GM21528 (cell line): ENCODE results near the gene SLC2A9.

Experiments used
- ATAC-seq: cut with Tn5 transposase; IDR thresholded peaks from one replicate; pipeline ENCODE4 v1.9.1; 2021; ENCODE audit warnings: mild to moderate bottlenecking, moderate library complexity; ENCODE audit not compliant: unreplicated experiment, low FRiP score

The SLC2A9 gene

DNA sequence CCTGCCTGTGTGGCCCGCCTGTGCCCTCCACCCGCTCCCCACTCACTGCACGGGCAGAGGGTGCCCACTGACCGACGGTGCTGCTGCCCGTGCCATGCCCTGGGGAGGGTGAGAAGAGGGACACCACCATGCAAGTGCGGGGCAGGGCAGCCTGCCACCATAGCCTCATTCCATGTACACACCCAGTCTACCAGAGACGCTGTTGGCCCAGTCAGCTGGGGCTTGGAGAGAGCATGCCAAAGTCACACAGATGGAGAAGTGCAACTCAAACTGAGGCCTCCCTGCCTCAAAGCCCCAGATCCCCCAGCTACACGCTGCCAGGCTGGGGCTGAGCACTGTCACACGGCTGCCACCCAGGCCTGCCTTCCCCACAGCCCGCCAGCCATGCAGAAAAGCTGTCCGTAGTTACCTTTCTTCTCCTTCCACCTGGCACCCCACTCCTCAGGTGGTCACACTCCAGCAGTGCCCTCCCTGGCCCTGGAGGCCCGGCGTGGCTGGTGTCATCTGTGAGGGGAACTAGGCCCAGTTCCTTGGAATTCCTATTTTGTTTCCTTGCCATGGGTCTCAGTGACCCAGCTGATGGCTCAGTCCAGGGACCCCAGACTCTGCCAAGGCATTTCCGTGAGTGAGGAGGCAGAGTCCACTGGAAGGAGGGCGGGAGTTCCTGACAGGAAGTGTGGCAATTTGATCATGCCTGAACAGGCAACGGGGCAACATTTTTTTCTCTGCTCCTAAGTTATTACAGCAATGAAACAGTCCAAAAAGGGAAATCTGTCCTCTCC lies at the start of gene SLC2A9:
Gene SLC2A9, minus strand, starts transcription at position 627 of the 782 bp plus-strand sequence. Its CDS starts 68 bp downstream, at position 559.
- ATAC-seq: no peak

DNA sequence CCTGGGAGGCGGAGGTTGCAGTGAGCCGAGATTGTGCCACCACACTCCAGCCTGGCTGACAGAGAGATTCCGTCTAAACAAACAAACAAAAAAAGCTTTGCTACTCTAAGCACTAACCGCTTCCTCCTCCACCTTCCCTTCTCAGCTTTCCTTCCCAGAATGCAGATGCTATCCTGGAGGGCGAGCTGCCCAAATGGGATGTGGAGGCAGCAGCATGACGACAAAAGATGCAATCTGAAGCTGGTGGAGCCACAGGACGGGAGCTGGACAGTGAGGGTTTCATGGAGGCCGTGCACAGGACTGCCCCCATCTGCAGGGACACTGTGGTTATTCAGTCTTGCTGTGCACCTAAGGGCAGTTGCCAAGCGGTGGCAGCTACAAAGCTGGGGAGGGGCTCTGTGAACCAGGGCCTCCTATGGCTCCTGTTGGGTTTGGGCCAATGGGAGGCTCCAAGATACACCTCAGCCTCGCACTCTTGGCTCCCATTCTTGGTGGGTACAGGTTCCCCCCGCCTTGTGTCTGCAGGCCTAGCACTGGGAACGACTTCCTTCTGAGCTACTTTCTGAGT lies 47.9 kb upstream of the SLC2A9 start:
- ATAC-seq: no peak

DNA sequence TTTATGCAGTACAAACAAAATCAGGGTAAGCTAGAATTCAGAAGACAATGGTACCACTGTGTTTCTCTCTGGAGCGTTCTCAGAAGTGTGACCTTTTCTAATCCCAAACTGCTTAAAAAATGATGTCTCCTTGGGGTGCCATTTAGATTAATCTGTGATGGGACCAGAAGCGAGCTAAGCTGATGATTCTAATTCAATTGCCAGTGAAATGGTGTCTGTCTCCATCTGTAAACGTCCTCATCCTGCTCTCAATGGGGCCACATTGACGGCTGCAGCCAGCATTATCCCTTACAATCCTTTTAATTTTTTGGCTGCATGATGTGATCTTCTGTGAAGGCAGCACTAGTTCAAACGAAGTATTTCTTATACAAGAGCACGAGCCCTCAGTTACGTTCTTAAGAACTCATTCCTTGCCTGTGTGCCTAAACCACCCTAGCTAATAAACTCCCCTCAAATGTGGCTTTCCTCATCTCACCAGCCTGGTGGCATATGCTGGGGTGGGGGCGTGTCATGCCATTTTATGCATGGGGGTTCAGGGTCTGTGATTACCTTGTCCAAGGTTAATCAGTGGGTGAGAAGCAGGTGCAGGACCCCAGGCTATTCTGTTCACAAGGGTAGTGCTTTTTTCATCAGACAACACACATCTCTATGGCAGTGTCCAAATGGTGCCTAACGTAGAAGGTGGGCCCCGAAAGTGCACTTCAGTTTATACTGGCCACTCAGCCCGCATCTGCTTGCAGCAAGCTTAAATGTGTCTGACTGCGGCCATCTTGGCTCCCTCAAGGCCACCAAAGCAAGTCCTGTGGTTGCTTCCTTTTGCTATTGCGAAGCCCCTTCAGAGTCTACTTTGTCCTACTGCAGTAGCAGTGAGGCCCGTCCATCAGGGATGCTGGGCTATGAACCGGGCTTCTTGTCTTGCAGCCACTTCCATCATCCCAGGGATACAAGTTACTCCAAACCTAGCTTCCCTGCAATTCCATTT lies 45.7 kb upstream of the SLC2A9 start:
- ATAC-seq: no peak

DNA sequence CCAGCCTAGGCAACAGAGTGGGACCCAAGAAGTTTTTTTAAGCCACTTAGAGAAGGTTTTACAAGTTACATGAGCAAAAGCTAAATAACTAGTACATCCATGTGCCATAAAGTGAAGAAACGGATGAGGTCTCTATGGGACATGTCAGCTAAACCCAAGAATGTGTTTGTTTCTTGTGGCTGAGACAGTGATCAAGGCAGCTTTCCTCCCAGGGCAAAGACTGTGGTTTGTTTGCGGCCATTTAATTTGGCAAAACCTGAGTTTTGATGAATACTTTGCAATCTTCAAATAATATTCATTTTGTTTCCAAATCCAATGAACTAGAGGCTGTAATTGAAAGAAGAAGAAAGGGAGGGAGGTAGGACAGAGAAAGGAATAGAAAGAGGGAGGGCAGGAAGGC lies 44.9 kb upstream of the SLC2A9 start:
- no peak for ATAC-seq

DNA sequence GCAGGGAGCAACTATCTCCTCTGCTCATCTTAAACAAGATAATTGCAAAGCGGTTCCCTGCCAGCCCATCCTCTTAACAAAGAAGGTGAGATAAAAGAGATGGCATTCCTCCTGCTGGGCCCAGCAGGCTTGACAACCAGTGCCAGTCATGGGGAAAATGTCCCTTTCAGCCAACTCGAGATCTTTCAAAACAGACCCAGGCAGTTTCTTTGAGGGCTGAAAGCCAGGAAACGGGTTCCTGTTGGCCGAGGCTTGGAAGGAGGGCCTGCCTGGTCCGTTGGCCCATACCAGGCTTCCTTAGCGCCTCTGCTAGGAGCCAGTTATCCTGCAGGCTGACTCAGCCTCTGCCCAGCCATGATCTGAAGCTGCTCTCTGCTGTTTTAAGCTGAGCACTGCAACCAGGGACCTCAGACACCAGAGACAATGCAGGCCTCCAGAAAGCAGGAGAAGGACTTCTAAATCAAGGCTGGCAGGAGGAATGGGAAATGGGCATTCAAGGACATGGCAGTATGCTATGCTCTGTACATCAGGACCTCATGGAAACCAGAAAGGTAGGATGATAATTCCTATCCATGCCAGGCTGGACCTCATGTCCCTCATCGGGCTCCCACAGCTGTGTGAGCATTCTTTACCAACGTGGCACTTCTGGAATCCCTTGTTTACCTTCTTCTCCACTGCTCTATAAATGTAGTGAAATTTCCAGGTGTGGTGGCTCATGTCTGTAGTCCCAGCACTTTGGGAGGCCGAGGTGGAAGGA lies 42.4 kb upstream of the SLC2A9 start:
- ATAC-seq: no peak

DNA sequence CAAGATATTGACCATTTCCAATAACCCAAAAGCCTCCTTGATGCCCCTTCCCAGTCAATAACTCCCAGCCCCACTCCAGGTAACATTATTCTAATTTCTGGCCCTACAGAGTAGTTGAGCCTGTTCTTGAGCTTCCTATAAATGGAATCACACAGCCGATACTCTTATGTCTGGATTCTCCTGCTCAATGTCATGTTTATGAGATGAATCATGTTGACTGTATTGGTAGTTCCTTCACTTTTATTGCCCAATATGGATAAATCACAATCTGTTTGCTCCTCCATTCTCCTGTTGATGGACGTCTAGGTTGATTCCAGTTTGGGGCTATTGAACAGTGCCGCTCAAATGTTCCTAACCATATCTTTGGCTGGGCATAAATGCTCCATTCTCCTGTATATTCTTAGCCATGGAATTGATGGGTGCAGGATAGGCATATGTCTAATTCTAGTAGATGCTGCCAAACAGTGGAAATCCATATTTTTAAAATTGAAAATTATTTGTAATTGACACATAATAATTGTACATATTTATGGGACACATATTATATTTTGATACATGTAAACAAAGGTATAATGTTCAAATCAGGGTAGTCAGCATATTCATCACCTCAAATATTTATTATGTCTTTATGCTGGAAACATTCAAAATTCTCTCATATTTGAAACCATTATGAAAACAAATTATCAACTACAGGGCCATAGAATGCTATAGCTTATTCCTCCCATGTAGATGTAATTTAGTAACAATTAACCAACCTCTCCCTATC lies 40.5 kb upstream of the SLC2A9 start:
- no peak for ATAC-seq

DNA sequence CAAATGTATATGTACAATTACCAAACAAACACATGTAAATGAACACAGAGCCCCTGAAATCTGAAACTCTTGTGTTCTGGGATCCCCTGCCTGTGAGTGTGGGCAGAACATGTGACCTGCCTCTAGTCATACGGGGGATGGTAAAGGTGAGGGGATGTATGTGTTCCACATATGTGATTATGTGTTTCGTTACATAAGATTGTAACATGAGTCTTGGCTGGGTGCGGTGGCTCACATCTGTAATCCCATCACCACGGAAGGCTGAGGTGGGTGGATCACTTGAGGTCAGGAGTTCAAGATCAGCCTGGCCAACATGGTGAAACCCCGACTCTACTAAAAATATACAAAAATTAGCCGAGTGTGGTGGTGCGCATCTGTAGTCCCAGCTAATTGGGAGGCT lies 37.1 kb upstream of the SLC2A9 start:
- ATAC-seq: no peak

DNA sequence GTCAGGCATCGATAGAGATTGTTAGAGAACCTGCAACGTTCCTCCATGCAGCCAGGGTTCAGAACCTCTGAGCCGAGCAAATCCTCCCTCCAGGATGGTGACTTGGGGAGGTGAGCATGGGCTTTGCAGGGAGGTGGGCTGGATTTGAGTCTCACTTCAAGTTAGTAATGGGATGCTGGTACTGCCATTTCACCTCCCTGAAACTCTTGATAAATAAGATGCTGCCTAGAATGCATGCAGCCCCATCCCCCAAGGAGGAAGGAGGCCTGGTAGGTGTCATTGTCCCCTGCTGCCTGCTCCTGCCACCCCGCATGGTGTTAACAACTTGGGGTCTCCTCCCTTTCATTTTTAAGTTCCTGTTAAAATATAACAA lies 35.7 kb upstream of the SLC2A9 start:
- no peak for ATAC-seq

DNA sequence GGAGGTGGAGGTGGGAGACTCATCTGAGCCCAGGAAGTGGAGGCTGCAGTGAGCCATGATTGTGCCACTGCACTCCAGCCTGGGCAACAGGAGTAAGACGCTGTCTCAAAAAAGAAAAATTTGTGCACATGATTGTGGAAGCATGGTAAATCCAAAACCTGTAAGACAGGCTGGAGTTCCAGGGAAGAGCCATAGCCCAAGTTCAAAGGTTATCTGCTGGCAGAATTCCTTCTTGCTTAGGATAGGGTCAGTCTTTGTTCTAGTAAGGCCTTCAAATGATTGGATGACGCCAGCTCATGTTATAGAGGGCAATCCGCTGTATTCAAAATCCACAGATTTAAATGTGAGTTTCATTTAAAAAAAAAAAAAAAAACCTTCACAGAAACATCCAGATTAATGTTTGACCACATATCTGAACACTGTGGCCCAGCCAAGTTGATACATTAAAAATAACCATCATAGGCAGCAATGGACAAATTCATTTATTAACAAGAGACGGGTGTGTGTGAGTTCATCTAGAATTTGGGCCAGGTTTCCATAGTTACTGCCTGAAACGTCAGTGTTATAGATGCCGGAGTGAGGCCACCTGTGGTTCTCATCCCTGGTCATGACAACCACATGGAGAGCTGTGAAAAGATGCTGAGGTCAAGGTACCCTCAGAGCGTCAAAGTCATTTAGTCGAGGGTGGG lies 35.2 kb upstream of the SLC2A9 start:
- no peak for ATAC-seq

DNA sequence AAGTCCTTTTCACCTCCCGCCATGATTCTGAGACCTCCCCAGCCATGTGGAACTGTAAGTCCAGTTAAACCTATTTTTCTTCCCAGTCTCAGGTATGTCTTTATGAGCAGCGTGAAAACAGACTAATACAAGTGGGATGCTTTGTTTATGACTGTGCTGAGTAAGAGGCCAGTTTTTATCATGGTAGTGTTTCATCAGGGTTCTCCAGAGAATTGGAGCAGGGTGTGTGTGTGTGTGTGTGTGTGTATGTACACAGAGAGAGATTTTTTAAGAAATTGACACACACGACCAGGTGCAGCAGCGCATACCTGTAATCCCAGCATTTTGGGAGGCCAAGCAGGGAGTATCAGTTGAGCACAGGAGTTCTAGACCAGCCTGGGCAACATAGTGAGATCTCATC lies 34.6 kb upstream of the SLC2A9 start:
- ATAC-seq: no peak

DNA sequence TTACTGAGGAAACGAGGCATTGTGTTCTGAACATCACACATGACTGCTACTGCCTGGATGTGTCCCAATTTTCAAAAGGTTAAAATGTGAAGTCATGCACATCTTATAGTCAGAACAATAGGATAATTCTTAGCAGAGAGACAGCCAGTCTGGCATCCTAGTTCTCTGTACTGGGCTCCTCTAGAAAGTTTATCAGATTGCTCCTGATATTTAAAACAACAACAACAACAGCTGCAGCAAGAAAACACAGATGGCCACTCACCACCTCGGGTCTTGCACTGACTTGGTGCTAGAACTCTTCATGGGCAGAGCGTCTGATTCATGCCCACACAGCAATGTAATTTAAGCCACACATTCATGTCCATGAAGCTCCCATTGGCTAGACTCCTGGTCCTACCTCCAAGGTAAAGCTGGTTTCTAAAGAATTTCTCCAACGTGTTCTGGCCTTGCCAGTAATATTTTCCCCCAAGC lies 33.3 kb upstream of the SLC2A9 start:
- ATAC-seq: no peak

DNA sequence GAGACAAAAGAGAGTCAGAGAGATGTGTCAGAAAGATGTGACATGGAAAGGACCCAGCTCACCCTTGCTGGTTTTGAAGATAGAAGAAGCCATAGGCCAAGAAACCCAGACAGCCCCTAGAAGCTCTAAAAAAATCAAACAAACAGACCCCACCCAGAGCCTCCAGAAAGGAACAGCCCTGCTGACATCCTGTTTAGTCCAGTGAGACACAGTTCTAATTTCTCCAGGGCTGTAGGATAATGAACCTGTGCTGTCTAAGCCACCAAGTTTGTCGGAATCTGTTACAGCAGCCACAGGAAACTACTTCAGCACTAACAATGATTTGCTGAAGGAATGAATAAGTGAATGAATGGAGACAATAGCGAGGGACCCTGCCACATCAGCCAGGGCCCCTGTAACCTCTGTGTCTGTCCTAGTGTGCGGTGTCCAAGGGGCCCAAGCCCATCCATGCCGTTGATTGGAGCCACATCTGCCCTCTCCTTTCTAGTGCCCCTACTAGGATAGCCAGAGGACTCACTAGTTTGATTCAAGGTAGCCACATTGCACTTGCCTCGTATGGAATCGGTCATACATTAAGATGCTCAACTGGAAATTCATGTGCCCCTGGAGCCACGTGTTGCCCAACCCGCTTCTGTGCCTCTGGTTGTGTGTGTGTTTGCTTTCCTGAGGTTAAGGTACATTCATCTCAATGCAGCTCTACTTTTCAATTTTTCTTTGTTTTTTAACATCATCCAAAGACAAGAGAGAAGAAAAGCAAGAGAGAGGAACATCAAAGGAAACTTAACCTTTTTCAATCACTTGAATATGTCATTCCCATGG lies 32.5 kb upstream of the SLC2A9 start:
- no peak for ATAC-seq

DNA sequence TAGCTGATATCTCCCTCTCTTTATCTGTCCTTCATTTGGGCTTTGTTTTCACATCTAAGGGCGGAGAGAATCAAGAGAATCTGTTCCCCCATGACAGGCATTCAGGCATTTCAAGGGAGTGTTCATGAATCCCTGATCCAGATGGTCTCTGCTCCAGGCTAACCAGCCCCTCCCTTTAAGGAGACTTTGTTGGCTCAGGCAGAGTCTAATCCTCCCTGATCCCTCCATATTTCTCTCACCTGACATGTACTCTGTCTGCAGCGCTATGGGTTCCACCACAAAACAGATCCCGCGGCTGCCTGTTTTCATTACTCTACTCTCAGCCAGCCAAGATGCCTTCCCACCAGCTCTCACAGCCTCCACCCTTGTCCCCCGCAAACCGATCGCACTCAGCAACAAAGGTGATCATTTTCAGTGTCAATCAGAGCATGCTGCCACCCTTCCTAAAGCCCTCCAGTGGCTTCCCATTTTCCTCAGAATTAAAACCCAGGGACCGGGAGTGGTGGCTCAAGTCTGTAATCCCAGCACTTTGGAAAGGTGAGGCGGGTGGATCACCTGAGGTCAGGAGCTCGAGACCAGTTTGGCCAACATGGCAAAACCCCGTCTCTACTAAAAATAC lies 30.3 kb upstream of the SLC2A9 start:
- ATAC-seq: no peak

DNA sequence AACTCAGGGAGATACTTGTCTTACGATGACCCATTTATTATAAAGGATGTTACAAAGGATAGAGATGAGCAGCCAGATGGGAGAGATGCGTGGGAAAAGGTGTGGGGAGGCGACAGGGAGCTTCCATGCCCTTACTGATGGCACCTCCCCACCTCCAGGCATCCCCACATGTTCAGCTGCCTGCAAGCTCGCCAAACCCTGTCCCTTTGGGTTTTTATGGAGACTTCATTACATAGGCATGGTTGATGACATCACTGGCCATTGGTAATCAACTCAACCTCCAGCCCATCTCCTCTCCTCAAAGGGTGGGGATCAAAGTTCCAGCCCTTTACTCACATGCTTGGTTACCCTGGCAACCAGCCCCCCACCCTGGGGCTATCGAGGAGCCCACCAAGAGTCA lies 29.4 kb upstream of the SLC2A9 start:
- no peak for ATAC-seq

DNA sequence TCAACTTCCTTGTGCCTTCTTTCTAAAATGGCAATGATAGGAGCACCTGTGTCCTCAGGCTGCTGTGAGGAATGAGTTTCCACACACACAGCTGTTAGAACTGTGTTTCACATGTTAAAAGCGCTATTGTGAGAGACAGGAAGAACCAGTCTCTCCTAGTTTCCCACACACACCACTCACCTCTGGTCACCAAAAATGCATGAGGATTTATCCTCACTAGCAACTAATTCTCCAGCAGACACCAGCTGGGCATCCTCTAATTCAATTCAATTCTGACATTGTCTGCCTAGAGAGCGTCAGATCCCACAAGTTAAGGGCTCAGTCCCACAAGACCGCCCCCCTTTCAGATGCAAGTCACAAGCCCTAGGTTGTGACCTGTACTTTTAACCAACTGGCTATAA lies 29.0 kb upstream of the SLC2A9 start:
- no peak for ATAC-seq

DNA sequence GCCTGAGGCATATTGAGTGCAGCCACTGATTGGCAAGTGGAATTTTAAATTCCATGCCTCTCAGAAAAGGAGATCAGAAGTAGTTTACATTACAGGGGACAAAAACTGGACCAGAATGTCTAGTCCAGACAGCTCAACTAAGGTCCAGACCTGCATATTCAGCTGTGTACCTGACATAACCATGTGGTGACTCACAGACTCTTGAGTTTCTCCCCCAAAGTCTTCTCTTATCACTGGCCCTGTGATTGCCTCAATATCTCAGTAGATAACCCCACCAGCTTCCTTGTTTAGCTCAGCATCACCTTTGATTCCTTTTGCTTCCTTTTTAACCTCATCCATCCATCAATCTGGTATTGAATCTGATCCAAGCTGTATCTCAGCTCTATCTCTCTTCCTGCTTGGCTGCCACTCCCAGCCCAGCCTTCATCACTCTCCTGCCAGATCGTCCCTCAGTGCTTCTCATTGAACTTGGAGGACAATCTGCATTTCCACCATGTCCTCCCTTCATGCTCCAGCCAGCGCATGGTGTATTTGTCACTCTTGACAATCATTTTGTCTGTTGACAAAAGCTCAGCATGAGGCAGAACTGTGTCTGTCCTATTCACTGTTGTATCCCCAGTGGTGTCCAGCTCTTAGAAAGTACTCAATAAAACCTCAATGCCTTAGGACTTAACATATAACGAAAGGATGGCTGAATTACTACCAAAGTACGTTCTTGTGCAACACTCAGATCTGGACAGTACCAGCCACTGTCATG lies 27.8 kb upstream of the SLC2A9 start:
- ATAC-seq: no peak

DNA sequence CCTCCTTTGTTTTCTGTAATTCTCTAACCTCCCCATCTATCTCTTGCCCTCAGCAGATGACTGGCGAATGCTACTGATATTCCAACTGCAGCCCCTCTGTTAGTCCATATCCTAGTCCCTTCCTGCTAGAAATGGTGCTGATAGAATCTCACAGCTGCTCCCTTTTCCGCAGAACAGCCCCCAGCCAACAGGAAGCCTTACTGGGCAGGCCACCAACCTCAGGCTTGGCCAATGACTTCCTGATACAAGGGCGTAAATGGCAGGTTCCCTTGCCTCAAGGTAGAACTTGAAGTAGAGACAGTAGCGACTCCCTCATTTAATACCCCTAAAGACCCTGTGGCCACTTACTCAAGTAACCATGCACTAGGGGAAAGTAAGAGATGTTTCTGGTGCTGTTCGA lies 26.7 kb upstream of the SLC2A9 start:
- no peak for ATAC-seq
